Endothelial cell of umbilical vein (primary cell): ENCODE results near the gene SLC26A11. TPM values are rescaled to one million over a fixed set of nuclear protein-coding genes. Genes with fewer than 3 reads are reported as not detected.

ENCODE experiments used
- BruUV-seq: library from RNA; stranded (reverse); fragments of 400-500 nt; replicated peaks from 2 replicates; lab custom pipeline; 2021; lab: Mats Ljungman, UMichigan
- CTCF ChIA-PET: fragments of 300-600, 350-600 bp; sonication (Branson Sonifier 250); formaldehyde crosslinking; loops from one replicate; lab custom pipeline; 2021; ENCODE audit warnings: antibody characterized with exemption, inconsistent platforms; lab: Charles Lee
- POLR2A ChIA-PET: fragments of 300-600, 350-600 bp; sonication (Branson Sonifier 250); formaldehyde crosslinking; loops from one replicate; lab custom pipeline; 2021; ENCODE audit warnings: antibody characterized with exemption, inconsistent platforms; lab: Charles Lee
- DNase-seq: peaks from one replicate; pipeline ENCODE4 v3.0.0-alpha.2; 2011; ENCODE audit warnings: low read depth, low spot score
- FAIRE-seq: peaks from 2 replicates; lab custom pipeline; 2011; peaks lifted over from hg19 to GRCh38; lab: Jason Lieb, UNC
- H2AFZ ChIP-seq: 2 replicates; pipeline ENCODE4 v1.6.0; 2012; ENCODE audit warnings: low read depth, low read length, control low read depth, inconsistent platforms
- H3K27ac ChIP-seq: 2 replicates; pipeline ENCODE4 v1.5.1; 2011; ENCODE audit warnings: low read depth, mild to moderate bottlenecking, control low read depth, low read length, moderate library complexity; ENCODE audit not compliant: insufficient read depth
- H3K27me3 ChIP-seq, 2 experiments: 2 replicates each; pipeline versions ENCODE4 v1.6.0 to v1.6.1; 2011; ENCODE audit warnings: low read length in 2 of 2, mixed read lengths in 1 of 2; ENCODE audit not compliant: control insufficient read depth in 2 of 2, insufficient read depth in 2 of 2
- H3K36me3 ChIP-seq, 2 experiments: 2 replicates in 1 of 2; 3 replicates in 1 of 2; pipeline ENCODE4 v1.5.1; 2011; ENCODE audit warnings: low read length in 2 of 2, mild to moderate bottlenecking in 1 of 2, moderate library complexity in 1 of 2; ENCODE audit not compliant: control insufficient read depth in 2 of 2, insufficient read depth in 2 of 2; ENCODE audit errors: extremely low read depth in 1 of 2
- H3K4me1 ChIP-seq: 3 replicates; pipeline ENCODE4 v1.5.1; 2011; ENCODE audit warnings: mild to moderate bottlenecking, low read length; ENCODE audit not compliant: control insufficient read depth, insufficient read depth; ENCODE audit errors: extremely low read depth
- H3K4me2 ChIP-seq: 2 replicates; pipeline ENCODE4 v1.6.1; 2011; ENCODE audit warnings: low read length, control low read depth, mixed read lengths; ENCODE audit not compliant: insufficient read depth
- H3K4me3 ChIP-seq, 3 experiments: fragments of 200-600 bp in 1 of 3; sonication (generic), shearing (Covaris generic) in 1 of 3; replicated peaks in 1 of 3; 2 replicates each; pipeline ENCODE4 v1.5.1; 2011 to 2016; ENCODE audit warnings: control low read depth in 3 of 3, low read length in 3 of 3, mild to moderate bottlenecking in 2 of 3, inconsistent platforms in 1 of 3, low read depth in 1 of 3, moderate library complexity in 1 of 3; ENCODE audit not compliant: insufficient read depth in 1 of 3
- H3K79me2 ChIP-seq: 2 replicates; pipeline ENCODE4 v1.6.0; 2012; ENCODE audit warnings: low read length, inconsistent platforms; ENCODE audit not compliant: control insufficient read depth, insufficient read depth
- H3K9ac ChIP-seq: replicated peaks from 2 replicates; pipeline ENCODE3; 2011; ENCODE audit warnings: low read length, control low read depth; ENCODE audit not compliant: insufficient read depth; ENCODE audit errors: extremely low read depth
- H3K9me1 ChIP-seq: replicated peaks from 3 replicates; pipeline ENCODE4 v1.6.0; 2011; ENCODE audit warnings: mild to moderate bottlenecking, low read length; ENCODE audit not compliant: control insufficient read depth, insufficient read depth; ENCODE audit errors: extremely low read depth
- H3K9me3 ChIP-seq: replicated peaks from 2 replicates; pipeline ENCODE4 v1.5.1; 2012; ENCODE audit warnings: low read length, inconsistent platforms; ENCODE audit not compliant: control insufficient read depth, insufficient read depth
- H4K20me1 ChIP-seq: replicated peaks from 2 replicates; pipeline ENCODE3; 2011; ENCODE audit warnings: mild to moderate bottlenecking, low read length; ENCODE audit not compliant: control insufficient read depth, insufficient read depth; ENCODE audit errors: extremely low read depth
- CTCF ChIP-seq, 2 donors: IDR thresholded peaks; 1 replicate in 1 of 2; 2 replicates in 1 of 2; pipeline ENCODE4 v1.5.1; 2011; ENCODE audit warnings: low read length in 2 of 2, mild to moderate bottlenecking in 2 of 2, moderate library complexity in 2 of 2, control low read depth in 1 of 2, inconsistent platforms in 1 of 2, low read depth in 1 of 2; ENCODE audit not compliant: insufficient read depth in 1 of 2; ENCODE audit errors: extremely low read depth in 1 of 2
- EZH2 ChIP-seq: IDR thresholded peaks from 2 replicates; pipeline ENCODE4 v1.6.1; 2012; ENCODE audit warnings: borderline replicate concordance, low read depth, mild to moderate bottlenecking, moderate library complexity, low read length, inconsistent platforms; ENCODE audit not compliant: severe bottlenecking
- FOS ChIP-seq: IDR thresholded peaks from 2 replicates; pipeline ENCODE4 v1.6.1; 2011; ENCODE audit warnings: mild to moderate bottlenecking, low read length, moderate library complexity, borderline replicate concordance; ENCODE audit not compliant: insufficient read depth
- GATA2 ChIP-seq: IDR thresholded peaks from 2 replicates; pipeline ENCODE4 v1.7.0; 2011; ENCODE audit warnings: low read depth, mild to moderate bottlenecking, moderate library complexity, mixed read lengths, low read length; ENCODE audit not compliant: insufficient read length, insufficient read depth
- JUN ChIP-seq: IDR thresholded peaks from 2 replicates; pipeline ENCODE4 v1.6.1; 2011; ENCODE audit warnings: borderline replicate concordance, low read depth; ENCODE audit not compliant: insufficient read length, insufficient read depth
- MAX ChIP-seq: IDR thresholded peaks from 2 replicates; pipeline ENCODE4 v1.6.1; 2011; ENCODE audit not compliant: insufficient read depth, insufficient read length
- MYC ChIP-seq: IDR thresholded peaks from one replicate; pipeline ENCODE4 v1.6.1; 2011; ENCODE audit warnings: mild to moderate bottlenecking, low read depth, low read length
- POLR2A ChIP-seq: IDR thresholded peaks from 2 replicates; pipeline ENCODE4 v1.6.1; 2012; ENCODE audit warnings: low read depth, mild to moderate bottlenecking, control low read depth, low read length
- POLR2AphosphoS5 ChIP-seq: IDR thresholded peaks from 2 replicates; pipeline ENCODE4 v1.6.1; 2012; ENCODE audit warnings: low read depth, mild to moderate bottlenecking, control low read depth, low read length, moderate library complexity; ENCODE audit not compliant: insufficient read depth
- dilution Hi-C: fragments of 300-500 bp; cut with MboI; formaldehyde crosslinking; loops from one replicate; pipeline ENCODE4 v1.15.0; 2019; ENCODE audit warnings: low sequenced_read_pairs; ENCODE audit not compliant: extremely low pct_ligation_motif_present
- intact Hi-C: fragments of 100-400 bp; cut with micrococcal nuclease; formaldehyde crosslinking; loops from one replicate; pipeline ENCODE4 v1.10.0; 2022
- polyA plus RNA-seq, 4 experiments: library from polyadenylated mRNA; depleted of rRNA in 3 of 4; stranded (reverse) in 3 of 4; unstranded in 1 of 4; fragments of >200 nt; gene quantifications; 2 replicates each; pipeline versions ENCODE4 v1.2.1 to v1.2.3, GENCODE V29; 2011 to 2012; ENCODE audit warnings: missing spikeins in 1 of 4
- total RNA-seq: library from RNA; stranded (reverse); gene quantifications from 2 replicates; pipeline ENCODE4 v1.2.3, GENCODE V29; 2021

SLC26A11 gene
- total and polyA plus RNA-seq, 2 donors (not counting 3 experiments of a cell fraction or from before 2014, with no cell fraction given): 25.2 to 33.0 TPM

- Histone ChIP-seq H3K36me3 (no peaks in the 10 kb centered on the region), H2AFZ (no peak overlapping the region), H3K4me2 (no peak overlapping the region), H3K79me2 (no peaks in the 10 kb centered on the region), H3K9ac (no peak overlapping the region), H3K9me1 (no peaks in the 10 kb centered on the region), H3K4me3 (no peak overlapping the region), H4K20me1 (no peaks in the 10 kb centered on the region), H3K27ac (no peak overlapping the region), H3K9me3 (no peaks in the 10 kb centered on the region), H3K27me3 (peaks cover 0 to 5% of the 10 kb centered on the region in 2 experiments), H3K4me1 (no peaks in the 10 kb centered on the region)
- ChIA-PET POLR2A (no interaction called here), CTCF (interaction anchor here (0.6 to 3.2 kb wide), 23 partner anchors 9 to 776 kb away, joined by 3 to 46 read pairs (median 6); partner anchors contain the start of gene ENDOV)
- FAIRE-seq: no peak
- DNase-seq: no peak
- TF ChIP-seq FOS (no peak), MYC (no peak), POLR2A (no peak), GATA2 (no peak), JUN (no peak), CTCF (IDR thresholded peaks at IDR 0.05; ENCODE audit: extremely low read depth in 1 of 2, insufficient read depth in 1 of 2, low read depth in 1 of 2, low read length in 2 of 2) (no peak), MAX (no peak), POLR2AphosphoS5 (no peak), EZH2 (no peak)
- intact Hi-C loops: loop anchor here (1.0 to 5.0 kb wide), 2 partner anchors 66 to 165 kb away; partner anchors contain the start of gene RNF213
- no TSS peak for BruUV-seq
- dilution Hi-C loops: no loop called here
Observed at GRCh38 chr17:80196652-80197051, 23.6 kb upstream of the SLC26A11 start.
